ENCODE data around the gene NDUFC2. TPM values are rescaled to one million over a fixed set of nuclear protein-coding genes. Genes with fewer than 3 reads are reported as not detected.

NDUFC2 gene
- total and polyA plus RNA-seq, 2 of the 13 experiments (the other 11 are each of a cell fraction or from before 2014, with no cell fraction given): 256 to 363 TPM

- TF ChIP-seq ZNF33B (CRISPR knock-in tag; IDR thresholded peaks at IDR 0.05) (peak; percentile 37; the same call in 1 of the 2 replicates), ZSCAN22 (CRISPR knock-in tag; IDR thresholded peaks at IDR 0.05) (peak; percentile 58; the same call in 1 of the 2 replicates), ZFP41 (CRISPR knock-in tag; IDR thresholded peaks at IDR 0.05; ENCODE audit: borderline replicate concordance) (peak; percentile 79; the same call in 1 of the 2 replicates), ZNF768 (CRISPR knock-in tag; IDR thresholded peaks at IDR 0.05) (peak; percentile 89; the same call in 1 of the 2 replicates), TRIM22 (IDR thresholded peaks at IDR 0.05) (no peak), ZBED4 (CRISPR knock-in tag; IDR thresholded peaks at IDR 0.05; ENCODE audit: borderline replicate concordance) (peak; percentile 68; the same call in 1 of the 2 replicates), ATF5 (CRISPR knock-in tag; IDR thresholded peaks at IDR 0.05; ENCODE audit: low read depth) (peak; percentile 43; the same call in 1 of the 2 replicates), ZNF781 (CRISPR knock-in tag; IDR thresholded peaks at IDR 0.05; ENCODE audit: borderline replicate concordance, not compliant biosample characterization) (peak; percentile 63), FOXP1 (IDR thresholded peaks at IDR 0.05) (no peak), FOXP1 (CRISPR knock-in tag; IDR thresholded peaks at IDR 0.05) (peak; percentile 64), CAMTA2 (CRISPR knock-in tag; IDR thresholded peaks at IDR 0.05; ENCODE audit: borderline replicate concordance) (no peak), ZNF343 (CRISPR knock-in tag; IDR thresholded peaks at IDR 0.05) (0 out of 2 replicates have a peak, but pooled peaks have one; percentile 34), PATZ1 (CRISPR knock-in tag; IDR thresholded peaks at IDR 0.05) (peak; percentile 64), NR2F1 (CRISPR knock-in tag; IDR thresholded peaks at IDR 0.05) (no peak; a peak in 1 of 4 replicates), FUBP1 (CRISPR knock-in tag; IDR thresholded peaks at IDR 0.05; ENCODE audit: borderline replicate concordance) (no peak), CHCHD3 (CRISPR knock-in tag; IDR thresholded peaks at IDR 0.05) (no peak)
Observed at GRCh38 chr11:78079232-78080083, at the start of gene NDUFC2 (continued).
